MCF 10A (cell line): ENCODE results near the gene STXBP3. TPM values are rescaled to one million over a fixed set of nuclear protein-coding genes. Genes with fewer than 3 reads are reported as not detected.
A peak's percentile ranks its signal among the peaks of the same experiment; 100 is the strongest.

Experiments
- BruUV-seq: library from RNA; stranded (reverse); fragments of 400-500 nt; replicated peaks from 2 replicates; lab custom pipeline; 2021; lab: Mats Ljungman, UMichigan
- CTCF ChIA-PET: fragments of 300-600 bp; sonication (Branson Sonifier 250); formaldehyde crosslinking; extraction: SDS; loops from one replicate; lab custom pipeline; 2021; ENCODE audit warnings: antibody characterized with exemption, inconsistent platforms; lab: Yijun Ruan, JAX
- POLR2A ChIA-PET: fragments of 300-600, 350-650 bp; sonication (Branson Sonifier 250); formaldehyde crosslinking; extraction: SDS; loops from one replicate; lab custom pipeline; 2020; ENCODE audit warnings: antibody characterized with exemption, inconsistent platforms; lab: Yijun Ruan, JAX
- DNase-seq: peaks from one replicate; pipeline ENCODE4 v3.0.0-alpha.2; 2018; ENCODE audit not compliant: unreplicated experiment
- H3K27ac Mint-ChIP-seq: one replicate; pipeline ENCODE4 v1.8.0; 2022; ENCODE audit warnings: mild to moderate bottlenecking, low read depth, mixed read lengths; ENCODE audit not compliant: unreplicated experiment
- H3K27me3 Mint-ChIP-seq: one replicate; pipeline ENCODE4 v1.8.0; 2022; ENCODE audit warnings: mixed read lengths; ENCODE audit not compliant: insufficient read depth, unreplicated experiment
- H3K36me3 Mint-ChIP-seq: one replicate; pipeline ENCODE4 v1.8.0; 2022; ENCODE audit warnings: mild to moderate bottlenecking, moderate library complexity, mixed read lengths; ENCODE audit not compliant: insufficient read depth, unreplicated experiment
- H3K4me1 Mint-ChIP-seq: one replicate; pipeline ENCODE4 v1.8.0; 2022; ENCODE audit warnings: mixed read lengths; ENCODE audit not compliant: insufficient read depth, unreplicated experiment
- H3K4me3 Mint-ChIP-seq: one replicate; pipeline ENCODE4 v1.8.0; 2022; ENCODE audit warnings: mild to moderate bottlenecking, moderate library complexity, mixed read lengths; ENCODE audit not compliant: unreplicated experiment
- H3K9me3 Mint-ChIP-seq: one replicate; pipeline ENCODE4 v1.8.0; 2022; ENCODE audit warnings: mixed read lengths; ENCODE audit not compliant: unreplicated experiment
- intact Hi-C: fragments of 100-400 bp; cut with micrococcal nuclease; formaldehyde crosslinking; loops from 2 replicates; pipeline ENCODE4 v1.14.1; 2022
- total RNA-seq: library from RNA; stranded (reverse); gene quantifications from 2 replicates; pipeline ENCODE4 v1.2.3, GENCODE V29; 2022
- TF ChIP-seq, protein P1 (sequence below): fragments of 200-600 bp; IDR thresholded peaks from one replicate; pipeline ENCODE4 v1.8.0; 2022; ENCODE audit warnings: antibody characterized with exemption, mild to moderate bottlenecking; ENCODE audit not compliant: unreplicated experiment

The STXBP3 gene
- total RNA-seq, 1 experiment from 2014 or later, result 47.4 TPM

DNA sequence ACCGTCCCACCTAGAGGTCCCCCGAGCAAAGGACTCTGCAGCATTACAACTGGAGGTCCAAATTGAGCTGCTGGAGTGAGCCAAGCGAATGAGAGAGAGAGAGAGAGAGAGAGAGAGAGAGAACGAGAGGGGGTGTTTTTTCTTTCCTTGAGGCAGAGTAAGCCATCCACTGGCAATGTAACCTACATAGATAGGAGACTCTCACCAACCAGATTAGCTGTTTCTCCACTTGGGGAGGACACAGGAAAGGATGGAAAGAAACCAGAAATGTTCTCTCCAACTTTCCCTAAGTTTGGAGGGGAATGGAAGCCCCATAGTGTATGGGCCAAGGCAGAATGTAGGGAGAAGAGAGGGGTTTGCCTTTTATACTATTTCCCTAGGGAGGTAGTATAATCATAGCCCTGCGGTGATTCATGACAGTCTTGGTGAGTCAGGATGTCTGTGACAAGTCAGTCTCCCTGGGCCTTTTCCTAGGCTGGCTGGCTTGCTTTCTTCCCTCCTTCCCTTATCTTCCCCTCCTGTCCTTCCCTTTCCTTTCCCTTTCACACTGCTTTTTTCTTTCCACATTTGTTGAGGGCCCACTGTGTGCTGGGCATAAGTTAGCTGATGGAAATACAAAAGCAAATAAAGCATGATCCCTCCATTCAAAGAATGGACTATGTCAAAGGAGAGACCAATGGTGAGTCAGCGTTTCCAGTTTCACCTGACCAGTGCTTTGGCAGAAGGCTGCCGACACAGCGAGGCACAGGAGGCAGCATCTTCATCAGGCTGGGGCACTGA, 26.6 kb upstream of the STXBP3 start:
- Mint-ChIP-seq H3K36me3 (peaks cover 4% of the 10 kb centered on the region), H3K27ac (peak overlapping the region; percentile 78), H3K4me1 (peaks cover 17% of the 10 kb centered on the region), H3K27me3 (no peaks in the 10 kb centered on the region), H3K9me3 (no peaks in the 10 kb centered on the region), H3K4me3 (peak overlapping the region; percentile 10)
- TF ChIP-seq, protein P1, sequence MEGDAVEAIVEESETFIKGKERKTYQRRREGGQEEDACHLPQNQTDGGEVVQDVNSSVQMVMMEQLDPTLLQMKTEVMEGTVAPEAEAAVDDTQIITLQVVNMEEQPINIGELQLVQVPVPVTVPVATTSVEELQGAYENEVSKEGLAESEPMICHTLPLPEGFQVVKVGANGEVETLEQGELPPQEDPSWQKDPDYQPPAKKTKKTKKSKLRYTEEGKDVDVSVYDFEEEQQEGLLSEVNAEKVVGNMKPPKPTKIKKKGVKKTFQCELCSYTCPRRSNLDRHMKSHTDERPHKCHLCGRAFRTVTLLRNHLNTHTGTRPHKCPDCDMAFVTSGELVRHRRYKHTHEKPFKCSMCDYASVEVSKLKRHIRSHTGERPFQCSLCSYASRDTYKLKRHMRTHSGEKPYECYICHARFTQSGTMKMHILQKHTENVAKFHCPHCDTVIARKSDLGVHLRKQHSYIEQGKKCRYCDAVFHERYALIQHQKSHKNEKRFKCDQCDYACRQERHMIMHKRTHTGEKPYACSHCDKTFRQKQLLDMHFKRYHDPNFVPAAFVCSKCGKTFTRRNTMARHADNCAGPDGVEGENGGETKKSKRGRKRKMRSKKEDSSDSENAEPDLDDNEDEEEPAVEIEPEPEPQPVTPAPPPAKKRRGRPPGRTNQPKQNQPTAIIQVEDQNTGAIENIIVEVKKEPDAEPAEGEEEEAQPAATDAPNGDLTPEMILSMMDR, result no peak
- intact Hi-C loops, result no loop called here
- BruUV-seq, result no TSS peak
- ChIA-PET CTCF (interaction anchor here (0.6 to 2.1 kb wide), 6 partner anchors 10 to 159 kb away, joined by 3 to 9 read pairs (median 5); no protein-coding TSS in a partner anchor), POLR2A (interaction anchor here (0.7 to 9.6 kb wide), 8 partner anchors 11 to 41 kb away, joined by 3 to 73 read pairs (median 10); partner anchors contain the start of genes PRPF38B and STXBP3)
- peak; percentile 88 for DNase-seq

DNA sequence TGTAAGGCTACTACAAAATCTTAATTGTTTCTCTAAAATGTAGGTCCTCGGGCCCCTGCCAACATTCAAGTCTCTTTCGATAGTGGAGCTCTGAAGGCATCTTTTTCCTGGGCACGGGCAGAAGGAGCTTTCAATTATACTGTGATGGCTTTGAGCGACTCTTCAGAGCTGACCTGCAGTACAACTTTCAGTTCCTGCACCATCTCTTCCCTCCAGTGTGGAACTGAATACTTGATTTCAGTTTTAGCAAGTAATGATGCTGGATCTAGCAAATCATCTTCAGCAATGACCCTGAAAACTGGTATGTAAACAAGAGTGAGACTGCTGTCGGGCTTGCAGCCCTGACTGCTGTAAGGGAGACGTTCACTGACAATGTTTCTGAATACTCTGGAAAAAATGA, 24.2 kb upstream of the STXBP3 start:
- Mint-ChIP-seq H3K27ac (no peak overlapping the region), H3K4me3 (no peak overlapping the region)
- POLR2A ChIA-PET, result interaction anchor here (1.0 to 9.6 kb wide), 7 partner anchors 9 to 30 kb away, joined by 3 to 73 read pairs (median 7); partner anchors contain the start of gene PRPF38B

DNA sequence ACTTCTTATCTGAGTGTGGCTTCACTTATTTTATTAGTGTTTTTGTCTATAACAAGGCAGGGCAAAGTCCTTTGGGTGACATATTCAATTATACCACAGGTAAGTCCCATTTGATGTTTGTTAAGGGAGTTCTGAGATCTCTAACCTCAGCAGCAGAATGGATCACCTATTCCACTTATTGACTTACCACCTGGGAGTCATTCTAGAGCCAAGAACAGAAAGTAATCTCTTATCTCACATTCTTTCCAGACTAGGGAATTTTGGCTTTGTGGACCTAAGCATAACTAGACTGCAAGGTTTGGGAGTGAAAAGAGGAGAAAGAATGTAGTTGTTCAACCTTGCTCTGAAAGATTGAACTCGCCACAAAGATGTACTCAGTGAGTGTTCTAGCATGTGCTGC, 20.6 kb upstream of the STXBP3 start:
- no peaks in the 10 kb centered on the region for H3K4me1 Mint-ChIP-seq
- no peak for DNase-seq
- H3K27me3 Mint-ChIP-seq, result no peaks in the 10 kb centered on the region
- CTCF ChIA-PET, result interaction anchor here (0.8 kb wide), 1 partner anchor 11 kb away, joined by 3 read pairs; no protein-coding TSS in a partner anchor
- TF ChIP-seq, protein P1, result no peak
- H3K36me3 Mint-ChIP-seq, result peaks cover 4% of the 10 kb centered on the region
- BruUV-seq, result no TSS peak
- H3K9me3 Mint-ChIP-seq, result no peaks in the 10 kb centered on the region
- no peak overlapping the region for H3K27ac Mint-ChIP-seq
- intact Hi-C loops, result no loop called here
- POLR2A ChIA-PET, result interaction anchor here (0.6 kb wide), 1 partner anchor 33 kb away, joined by 3 read pairs; no protein-coding TSS in a partner anchor
- no peak overlapping the region for H3K4me3 Mint-ChIP-seq

More for the DNA sequence above, 24.2 kb upstream of the STXBP3 start:
- Mint-ChIP-seq H3K36me3 (peaks cover 4% of the 10 kb centered on the region), H3K9me3 (no peaks in the 10 kb centered on the region), H3K4me1 (peaks cover 11% of the 10 kb centered on the region), H3K27me3 (no peaks in the 10 kb centered on the region)
- BruUV-seq, result no TSS peak
- no peak for DNase-seq
- intact Hi-C loops, result no loop called here
- CTCF ChIA-PET, result no interaction called here
- TF ChIP-seq, protein P1, result no peak

DNA sequence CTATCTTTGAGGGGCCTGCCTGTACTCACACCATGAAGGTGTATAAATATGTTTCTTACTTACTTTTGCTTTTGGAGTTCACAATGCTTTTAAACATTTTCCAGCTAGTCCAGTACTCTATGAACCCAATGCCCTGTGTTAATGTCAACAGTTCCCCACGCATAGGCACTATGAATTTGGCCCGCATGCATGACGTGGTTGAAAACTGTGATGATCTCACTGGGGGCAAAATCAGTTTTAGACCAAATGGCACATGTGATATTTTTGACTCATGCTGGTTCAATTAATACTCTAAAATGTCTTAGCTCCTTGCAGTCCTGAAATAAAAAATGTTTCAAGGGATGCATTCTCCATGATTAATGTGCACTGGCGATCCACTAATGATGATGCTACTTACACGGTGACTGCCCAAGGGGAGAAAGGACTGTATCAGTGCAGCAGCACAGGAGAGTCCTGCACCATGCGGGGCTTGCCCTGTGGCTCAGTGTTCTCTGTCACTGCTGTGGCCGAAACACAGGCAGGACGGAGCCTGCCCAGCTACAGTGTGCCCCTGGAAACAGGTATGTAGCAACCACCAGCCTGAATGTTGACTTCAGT, 18.0 kb upstream of the STXBP3 start:
- POLR2A ChIA-PET, result interaction anchor here (0.6 kb wide), 1 partner anchor 24 kb away, joined by 3 read pairs; no protein-coding TSS in a partner anchor

More for the DNA sequence above, 18.0 kb upstream of the STXBP3 start:
- no peak overlapping the region for H3K4me3 Mint-ChIP-seq
- CTCF ChIA-PET, result interaction anchor here (0.8 to 1.0 kb wide), 2 partner anchors 19 to 217 kb away, joined by 3 read pairs; no protein-coding TSS in a partner anchor
- no TSS peak for BruUV-seq
- intact Hi-C loops, result no loop called here
- H3K27ac Mint-ChIP-seq, result no peak overlapping the region
- no peaks in the 10 kb centered on the region for H3K4me1 Mint-ChIP-seq
- no peaks in the 10 kb centered on the region for H3K36me3 Mint-ChIP-seq
- H3K9me3 Mint-ChIP-seq, result no peaks in the 10 kb centered on the region
- no peak for DNase-seq
- no peaks in the 10 kb centered on the region for H3K27me3 Mint-ChIP-seq
- TF ChIP-seq, protein P1, result no peak
